GM19395 (cell line): Measurements from ENCODE around the gene CACNA1C.

ENCODE experiments used
- ATAC-seq: cut with Tn5 transposase; IDR thresholded peaks from one replicate; pipeline ENCODE4 v1.9.1; 2021; ENCODE audit warnings: mild to moderate bottlenecking, moderate library complexity; ENCODE audit not compliant: unreplicated experiment

The CACNA1C gene

DNA sequence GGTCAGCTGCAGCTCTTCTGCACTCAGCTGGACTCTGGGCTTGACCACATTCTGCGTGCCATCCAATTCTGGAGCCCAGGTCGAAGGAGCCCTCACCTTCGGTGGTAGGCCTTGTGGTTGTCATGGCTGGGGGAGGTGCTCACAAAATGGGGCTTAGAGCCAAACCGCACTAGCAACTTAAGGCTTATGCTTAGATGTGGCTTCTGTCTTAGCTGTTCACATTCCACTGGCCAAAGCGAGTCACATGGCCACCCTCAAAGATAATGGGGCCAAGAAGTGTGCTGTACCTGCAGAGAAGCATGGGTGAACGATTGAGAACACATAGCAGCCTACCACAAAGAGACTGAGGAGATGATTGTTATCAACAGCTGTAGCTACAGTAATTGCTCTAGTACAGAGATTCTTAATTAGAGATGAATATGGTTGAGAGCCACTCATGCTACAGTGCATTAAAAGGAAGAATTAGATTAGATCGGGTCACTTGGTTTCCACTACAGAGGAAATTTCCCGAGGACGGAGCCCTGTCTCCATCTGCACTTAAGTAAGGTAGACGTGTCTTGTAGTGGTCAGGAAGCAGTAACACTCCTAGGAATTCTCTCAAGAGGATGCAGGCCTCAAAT, 407.4 kb downstream of the CACNA1C start:
- no peak for ATAC-seq

DNA sequence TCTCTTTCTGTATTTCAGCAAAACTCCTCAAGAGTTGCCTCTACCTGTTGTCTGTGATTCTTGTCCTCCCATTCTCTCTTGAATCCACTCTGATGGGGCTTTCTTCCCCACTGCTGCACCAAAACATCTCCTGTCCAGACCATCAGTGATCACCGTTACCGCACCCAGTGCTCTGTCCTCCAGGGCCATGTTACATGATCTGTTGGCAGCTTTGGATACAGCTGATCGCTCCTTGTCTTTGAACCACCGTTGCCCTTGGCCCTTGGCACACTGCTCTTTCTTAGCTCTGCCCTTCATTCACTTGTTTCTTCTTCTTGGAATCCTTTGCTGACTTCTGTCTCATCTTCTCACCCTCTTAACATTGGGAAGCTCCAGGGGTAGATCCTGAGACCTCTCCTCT, 408.3 kb downstream of the CACNA1C start:
- no peak for ATAC-seq

DNA sequence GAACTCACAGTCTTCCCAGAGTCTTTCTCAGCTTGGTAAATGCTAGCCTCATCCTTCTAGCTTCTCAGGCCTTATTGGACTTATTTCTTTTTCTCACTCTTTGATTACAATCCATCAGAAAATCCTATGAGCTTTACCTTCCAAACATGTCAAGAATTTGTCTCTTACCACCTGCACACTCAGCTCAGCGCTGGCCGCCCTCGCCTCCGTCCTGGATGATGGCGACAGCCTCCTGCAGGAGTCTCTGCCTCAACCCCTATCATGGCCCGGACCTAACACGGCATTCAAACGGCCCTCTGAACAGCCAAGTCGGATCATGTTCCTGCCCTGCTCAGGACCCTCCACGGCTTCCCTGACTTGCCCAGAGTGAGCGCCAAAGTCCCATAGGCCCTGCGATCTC, 408.9 kb downstream of the CACNA1C start:
- ATAC-seq, result no peak

DNA sequence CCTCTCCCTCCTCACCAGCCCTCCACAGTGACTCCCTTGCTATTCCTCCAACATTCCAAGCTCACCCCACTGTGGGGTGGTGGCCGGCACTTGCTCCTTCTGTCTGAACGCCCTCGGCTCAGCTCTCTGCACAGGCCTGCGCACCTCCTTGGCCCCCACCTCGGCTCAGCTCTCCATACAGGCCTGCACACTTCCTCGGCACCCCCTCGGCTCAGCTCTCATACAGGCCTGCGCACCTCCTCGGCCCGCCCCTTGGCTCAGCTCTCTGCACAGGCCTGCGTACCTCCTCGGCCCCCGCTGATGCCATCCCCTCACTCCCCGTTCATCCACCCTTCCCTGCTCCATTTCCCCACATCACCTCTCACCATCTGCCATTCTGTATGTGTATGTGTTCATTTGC, 409.3 kb downstream of the CACNA1C start:
- ATAC-seq, result no peak

DNA sequence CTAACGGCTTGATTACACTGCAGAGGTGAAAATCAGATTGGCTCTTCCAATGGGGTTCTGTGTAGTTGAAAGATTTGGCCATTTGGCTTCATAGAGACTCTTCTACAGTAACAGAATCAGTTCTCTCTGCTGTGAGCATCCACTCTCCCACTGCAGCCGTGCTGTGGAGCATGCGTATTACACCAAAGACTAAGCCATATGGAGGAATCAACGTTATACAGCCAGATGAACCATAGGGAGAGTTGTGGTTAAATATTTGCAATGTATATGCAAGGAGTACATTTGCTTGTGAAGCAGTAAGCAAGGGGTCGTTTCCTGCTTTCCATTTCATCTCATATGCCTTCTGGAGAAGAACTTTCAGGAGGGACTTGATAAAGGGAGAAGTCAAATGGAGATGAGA, 410.9 kb downstream of the CACNA1C start:
- ATAC-seq, result no peak

DNA sequence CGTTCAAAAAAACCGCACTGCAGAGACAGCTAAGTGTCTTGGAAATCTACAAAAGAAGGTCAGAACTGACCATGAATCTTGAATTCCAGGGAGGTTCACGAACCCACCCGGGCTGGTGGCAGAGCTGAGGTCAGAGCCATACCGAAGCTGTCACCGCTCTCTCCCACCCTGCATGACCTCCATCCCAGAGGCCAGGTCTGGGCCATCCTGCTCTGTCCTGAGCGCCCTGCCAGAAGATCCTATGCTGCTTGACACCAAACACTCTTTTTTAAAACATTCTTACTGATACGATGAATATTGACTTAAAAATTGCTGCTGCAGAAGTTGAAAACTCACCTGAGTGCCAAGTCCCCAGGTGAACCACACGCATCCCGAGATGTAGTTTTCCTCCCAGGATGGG, 412.9 kb downstream of the CACNA1C start:
- no peak for ATAC-seq

DNA sequence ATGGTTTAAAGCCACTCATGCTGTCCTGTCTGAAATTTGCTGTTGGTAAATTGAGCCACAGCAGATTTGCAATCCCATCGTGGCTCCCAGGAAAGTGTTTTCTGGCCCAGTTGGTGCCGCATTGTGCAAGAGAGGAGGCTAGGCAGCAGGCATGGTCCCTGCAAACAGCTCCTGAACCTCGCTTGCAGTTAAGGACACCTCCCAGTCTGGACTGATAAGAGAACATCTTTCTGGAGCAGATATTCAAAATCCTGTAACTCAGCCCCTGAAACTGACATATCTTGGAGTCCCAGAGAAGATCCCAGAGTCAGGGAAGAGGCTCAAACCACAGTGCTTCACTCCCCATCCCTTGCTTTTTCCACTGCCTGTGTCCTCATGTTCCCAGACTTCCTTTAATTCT, 413.4 kb downstream of the CACNA1C start:
- no peak for ATAC-seq

DNA sequence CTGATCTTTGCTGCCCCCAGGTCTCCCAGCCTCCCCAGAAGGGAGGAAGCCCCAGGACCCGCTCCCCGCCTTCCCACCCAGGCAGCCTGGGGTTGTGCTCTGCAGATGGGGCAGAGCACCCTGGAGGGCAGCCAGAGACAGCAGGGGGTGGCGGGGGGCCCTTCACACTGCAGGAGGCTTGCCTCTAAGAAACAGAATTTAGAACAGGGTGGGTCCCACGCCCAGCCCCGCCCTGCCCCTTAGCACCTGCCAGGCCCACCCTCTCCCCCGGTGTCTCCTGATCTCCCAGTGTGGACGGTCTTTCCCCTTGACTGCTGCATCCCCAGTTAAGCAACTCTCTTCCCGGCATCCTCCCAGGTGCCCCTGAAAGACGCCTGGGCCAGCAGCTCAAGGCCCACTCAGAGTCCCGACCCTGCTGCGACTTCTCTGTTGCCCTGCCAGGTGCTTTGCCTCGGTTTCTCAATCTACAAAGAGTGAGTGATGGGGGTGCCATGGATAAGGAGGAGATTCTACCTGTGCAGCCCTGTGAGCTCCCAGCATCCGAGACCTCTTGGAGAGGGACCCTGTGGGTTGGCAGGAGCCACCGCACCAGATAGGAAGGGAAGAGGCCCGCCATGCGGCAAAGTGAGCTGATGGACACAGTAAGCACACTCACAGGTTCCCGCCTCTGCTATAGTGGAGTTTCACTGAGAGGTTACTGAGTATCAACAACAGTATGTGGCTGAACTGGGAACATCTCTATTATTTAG, 414.8 kb downstream of the CACNA1C start:
- ATAC-seq, result no peak

DNA sequence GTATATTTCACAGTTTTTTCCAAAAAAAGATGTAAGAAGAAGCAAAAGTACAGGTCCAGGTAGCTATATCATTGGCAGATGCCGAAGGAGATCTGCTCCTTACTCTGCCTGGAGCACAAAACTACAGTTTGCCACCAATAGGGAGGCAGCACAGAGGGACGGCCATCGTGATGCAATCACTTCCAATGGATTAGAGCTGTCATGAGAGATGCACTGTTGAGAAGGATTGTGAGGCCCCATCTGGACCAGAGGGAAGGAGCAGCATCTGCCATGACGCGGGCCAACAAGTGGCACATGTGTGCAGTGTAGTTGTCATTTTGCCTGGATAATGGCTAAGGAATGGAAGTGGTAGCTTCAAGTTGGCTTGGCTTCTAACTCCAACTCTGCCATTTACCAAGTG, 423.2 kb downstream of the CACNA1C start:
- no peak for ATAC-seq

DNA sequence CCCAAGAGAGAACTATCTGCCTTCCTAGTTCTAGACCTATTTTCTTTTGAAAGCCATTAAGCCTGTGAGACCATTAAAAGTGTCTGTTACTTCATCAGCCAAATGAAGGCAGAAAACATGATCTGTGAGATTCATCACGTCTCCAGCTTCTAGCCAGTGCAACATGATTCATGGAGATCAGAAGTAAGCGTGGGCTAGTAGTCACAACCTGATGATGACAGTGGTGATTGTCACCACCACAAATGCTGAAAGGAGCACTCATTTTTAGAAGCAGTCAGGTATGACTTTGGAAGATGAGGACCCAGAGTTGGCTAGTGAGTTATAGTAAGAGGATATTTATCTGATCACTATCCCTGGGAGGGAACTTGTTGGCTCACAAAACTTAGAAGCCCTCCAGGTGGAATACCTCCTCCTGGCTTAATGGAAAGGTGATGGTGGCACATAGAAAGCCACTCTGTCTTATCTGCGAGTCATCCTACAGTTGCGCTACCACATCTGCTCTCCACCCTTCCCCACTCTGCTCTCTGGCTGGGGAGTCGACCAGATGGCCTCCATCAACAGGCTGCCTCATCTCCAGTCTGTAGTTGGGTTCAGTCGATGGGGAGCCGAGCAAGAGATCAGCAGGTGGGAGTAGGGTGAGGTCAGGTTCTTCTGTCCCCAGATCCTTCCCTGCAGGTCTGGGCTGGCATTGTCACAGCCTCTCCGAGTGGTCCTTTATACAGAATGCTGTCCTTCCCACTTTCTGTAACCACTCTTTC, 424.4 kb downstream of the CACNA1C start:
- no peak for ATAC-seq

DNA sequence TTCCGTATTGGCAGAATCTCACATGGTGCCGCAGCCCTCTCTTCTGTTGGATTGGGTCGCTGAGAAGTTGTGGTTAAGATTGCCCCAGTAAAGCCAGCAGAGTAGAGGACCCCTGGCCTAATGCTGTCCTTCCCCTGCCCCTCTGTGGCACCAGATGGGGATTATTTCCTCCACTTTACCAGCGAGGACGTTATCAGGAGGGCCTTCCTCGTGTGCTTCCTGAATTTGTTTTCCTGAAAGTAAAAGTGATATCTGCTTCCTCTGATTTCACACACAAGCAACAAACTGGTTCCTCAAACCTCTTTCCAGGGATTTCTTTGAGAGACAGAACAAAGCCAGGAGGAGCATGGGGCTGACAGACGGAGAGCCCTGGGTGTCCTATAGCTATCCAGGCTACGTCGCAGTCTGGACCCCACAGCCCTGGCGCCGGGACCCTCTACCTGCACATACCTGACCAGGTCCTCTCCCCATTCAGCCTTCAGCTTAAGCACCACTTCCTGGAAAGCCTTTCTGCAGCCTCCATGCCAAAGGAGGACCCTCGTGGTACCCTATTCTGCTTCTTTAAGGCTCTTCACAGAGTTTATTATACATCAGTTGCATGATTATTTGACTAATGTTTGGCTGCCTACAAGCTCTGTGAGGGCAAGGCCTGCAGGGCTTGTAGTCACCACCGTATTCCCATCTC, 427.2 kb downstream of the CACNA1C start:
- ATAC-seq, result no peak

DNA sequence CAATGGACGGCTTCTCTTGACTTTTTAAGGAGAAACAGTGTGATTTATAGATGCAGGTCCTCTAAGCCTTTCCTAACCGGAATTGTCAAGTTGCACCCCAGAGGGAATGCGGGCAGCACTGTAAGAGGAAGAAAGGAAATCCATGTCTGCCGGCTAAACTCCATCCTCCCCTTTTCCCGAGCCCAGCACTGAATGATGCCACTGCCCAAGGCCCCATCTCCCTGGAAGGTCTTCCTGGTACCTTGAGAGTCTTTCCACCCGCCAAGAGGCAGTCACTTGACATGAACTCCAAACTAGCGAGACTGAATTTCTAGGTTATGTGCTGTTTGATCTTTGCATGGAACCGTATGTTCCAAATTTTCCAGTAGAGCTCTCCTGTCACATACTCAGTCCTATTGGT, 428.6 kb downstream of the CACNA1C start:
- no peak for ATAC-seq

DNA sequence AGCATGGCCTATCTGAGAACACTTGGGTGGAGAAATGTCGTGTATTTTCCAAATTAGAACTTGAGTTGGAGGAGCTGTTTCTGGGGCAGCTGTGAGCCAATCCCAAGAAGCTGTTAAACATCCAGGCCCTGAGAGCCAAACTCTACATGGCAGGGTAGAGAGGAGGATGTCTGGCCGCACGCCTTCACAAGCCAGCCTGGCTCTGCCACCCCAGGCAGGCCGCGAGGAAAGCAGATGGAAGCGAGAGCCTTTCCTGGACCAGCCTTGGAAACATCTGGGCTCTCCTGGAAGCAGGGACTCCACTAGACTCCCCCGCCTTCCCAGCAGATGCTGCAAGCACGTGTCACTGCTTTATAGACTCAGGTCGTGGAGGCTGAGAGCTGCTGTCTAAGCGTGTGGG, 429.2 kb downstream of the CACNA1C start:
- no peak for ATAC-seq

DNA sequence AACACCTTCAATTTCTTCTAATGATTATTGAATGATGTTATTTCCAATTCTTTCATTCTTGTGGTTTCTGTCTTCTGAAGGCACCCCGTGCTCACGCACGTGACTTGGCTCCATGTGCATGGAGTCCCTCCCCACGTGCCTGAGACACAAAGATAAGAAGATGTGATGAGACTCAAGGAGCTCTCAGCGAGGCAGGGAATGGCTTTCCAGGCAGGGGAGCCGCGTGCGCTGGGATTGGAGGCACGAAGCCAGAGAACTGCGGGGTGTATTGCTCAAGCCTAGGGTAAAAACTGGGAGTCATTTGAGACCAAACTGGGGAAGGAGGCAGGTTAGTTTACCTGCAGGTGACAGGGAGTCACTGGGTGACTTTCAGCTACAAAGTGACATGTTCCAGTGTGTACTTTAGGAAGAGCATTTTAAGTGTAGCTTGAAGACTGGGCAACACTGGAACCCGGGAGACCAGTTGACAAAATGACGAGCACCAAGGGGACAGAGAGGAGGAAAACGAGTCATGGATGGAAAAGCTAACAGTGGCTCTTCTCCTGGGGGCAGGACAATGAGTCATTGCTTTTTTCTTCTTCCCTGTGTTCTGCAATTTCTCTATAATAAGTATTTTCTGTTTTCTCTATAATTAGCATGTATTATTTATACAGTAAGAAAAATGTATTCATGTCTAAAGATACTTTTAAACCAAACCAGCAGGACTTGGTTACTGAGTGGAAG, 430.3 kb downstream of the CACNA1C start:
- ATAC-seq, result no peak

DNA sequence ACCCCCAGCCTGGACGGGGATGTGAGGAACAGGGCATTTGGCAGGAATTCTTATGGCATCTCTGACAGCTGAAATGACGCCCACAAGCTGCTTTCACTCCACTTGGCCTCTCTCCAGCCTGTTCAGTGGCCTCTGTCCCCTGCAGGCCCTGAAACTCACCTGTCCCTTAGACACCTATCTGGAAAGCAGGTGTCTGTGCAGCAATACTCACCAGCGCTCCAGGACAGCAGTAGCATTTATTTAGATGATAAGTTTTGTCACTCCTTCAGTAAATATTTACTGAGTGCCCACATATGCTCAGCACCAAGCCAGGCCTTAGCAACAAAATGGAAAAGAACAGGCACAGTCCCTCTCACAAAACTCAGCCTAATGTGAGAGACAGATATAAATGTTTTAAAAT, 430.9 kb downstream of the CACNA1C start:
- ATAC-seq, result no peak

DNA sequence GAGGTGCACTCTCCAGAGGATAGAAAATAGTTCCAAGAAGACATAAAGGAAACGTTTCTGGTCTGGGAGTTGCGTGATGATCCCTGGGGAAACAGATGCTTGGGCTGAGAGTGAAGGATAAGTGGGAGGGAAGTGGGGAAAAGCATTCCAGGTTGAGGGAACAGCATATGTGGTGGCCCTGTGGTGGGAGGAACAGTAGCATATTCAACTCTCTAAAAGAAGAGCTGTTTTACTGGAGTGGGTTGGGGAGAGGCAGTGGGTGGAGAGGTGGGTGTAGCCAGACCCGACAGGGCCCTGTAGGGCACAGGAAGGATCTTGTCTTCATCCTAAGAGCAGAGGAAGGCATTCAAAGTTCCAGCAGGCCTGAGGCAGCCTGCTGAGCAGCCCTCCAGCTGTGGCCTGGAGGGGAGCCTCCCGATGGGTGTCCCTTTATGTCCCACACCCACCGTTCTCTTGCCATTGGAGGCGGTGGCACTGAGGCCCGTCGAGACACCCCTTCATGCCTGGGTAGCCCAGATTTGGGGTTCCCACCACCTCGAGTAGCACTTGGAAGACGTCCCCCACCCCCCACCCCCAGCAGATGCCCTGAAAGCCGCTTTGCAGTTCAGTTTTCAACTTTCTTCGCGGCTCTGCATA, 431.5 kb downstream of the CACNA1C start:
- no peak for ATAC-seq

DNA sequence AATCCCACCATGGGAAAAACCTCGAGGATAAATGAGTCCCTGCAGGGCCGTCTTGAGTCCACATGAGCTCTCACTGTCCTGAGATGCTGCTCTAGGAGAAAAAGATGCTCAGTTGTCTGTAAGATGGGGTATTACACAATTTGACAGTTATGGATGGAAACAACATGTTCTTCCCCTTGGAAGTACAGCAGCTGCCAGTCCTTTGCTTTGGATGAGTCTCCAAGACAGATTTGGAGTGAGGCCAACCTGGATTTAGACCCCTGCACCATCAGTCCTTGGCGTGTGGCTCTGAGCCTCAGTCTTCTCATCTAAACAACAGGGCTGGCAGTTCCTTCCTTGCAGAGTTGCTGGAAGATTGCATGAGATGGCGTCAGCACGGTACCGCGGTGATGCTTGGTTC, 432.9 kb downstream of the CACNA1C start:
- no peak for ATAC-seq

DNA sequence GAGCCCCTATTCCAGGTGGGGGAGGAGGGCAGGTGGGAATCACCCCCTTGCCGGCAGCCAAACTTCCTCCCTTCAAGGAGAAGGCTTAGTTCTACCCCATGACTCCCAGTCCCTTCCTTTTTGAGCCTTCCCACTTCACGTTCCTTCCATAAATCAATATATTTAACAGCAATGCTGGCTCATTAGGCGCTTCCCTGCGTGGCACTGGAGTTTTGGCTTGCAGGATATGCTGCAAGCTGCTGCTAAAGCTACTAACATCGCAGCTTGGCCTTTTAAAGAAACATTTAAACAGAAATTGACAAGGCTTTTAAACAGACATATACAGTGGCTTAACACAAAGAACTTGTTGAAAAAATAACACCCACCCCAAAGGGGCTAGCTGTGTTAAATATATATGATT, 434.0 kb downstream of the CACNA1C start:
- ATAC-seq, result no peak

DNA sequence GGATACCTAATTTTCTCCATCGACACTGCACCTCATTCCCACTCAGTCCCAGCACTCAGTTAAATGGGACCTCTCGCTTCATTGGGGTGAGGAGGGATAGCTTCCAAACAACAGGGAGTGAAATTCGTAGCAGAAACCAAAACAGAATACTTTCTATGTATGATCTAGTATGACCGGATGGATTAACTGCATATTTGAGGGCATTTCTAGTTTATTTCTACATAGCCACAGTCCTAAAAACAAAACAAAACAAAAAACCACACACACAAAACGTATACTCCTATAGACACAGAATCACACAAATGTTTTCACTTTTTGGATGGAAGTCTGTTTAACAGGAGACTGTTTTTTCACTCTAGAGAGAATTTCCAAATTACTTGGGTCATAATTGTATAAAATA, 434.5 kb downstream of the CACNA1C start:
- no peak for ATAC-seq

DNA sequence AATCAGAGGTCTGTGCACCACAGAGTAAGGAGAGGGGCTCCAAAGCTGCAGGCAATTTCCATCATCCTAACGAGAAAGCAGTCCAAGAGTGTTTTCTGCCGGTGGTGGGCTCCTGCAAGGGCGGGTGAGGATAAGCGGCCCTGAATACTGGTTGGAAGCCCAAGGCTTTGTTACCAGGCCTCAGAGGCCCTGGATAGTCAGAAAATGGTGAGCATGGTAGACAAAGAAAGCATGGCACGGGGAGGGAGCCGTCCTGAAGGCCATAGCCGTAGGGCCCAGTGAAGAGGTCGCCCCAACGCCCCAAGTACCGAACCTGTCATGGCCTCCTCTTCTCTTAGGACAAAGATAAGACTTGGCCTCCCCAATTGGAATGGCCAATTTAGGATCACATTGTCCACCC, 435.3 kb downstream of the CACNA1C start:
- no peak for ATAC-seq
